Endothelial cell of umbilical vein (primary cell): ENCODE measurements around the gene ZNF644. TPM values are rescaled to one million over a fixed set of nuclear protein-coding genes. Genes with fewer than 3 reads are reported as not detected.
A peak's percentile ranks its signal among the peaks of the same experiment; 100 is the strongest.

Experiments used
- BruUV-seq: library from RNA; stranded (reverse); fragments of 400-500 nt; replicated peaks from 2 replicates; lab custom pipeline; 2021; lab: Mats Ljungman, UMichigan
- CTCF ChIA-PET: fragments of 300-600, 350-600 bp; sonication (Branson Sonifier 250); formaldehyde crosslinking; loops from one replicate; lab custom pipeline; 2021; ENCODE audit warnings: antibody characterized with exemption, inconsistent platforms; lab: Charles Lee
- POLR2A ChIA-PET: fragments of 300-600, 350-600 bp; sonication (Branson Sonifier 250); formaldehyde crosslinking; loops from one replicate; lab custom pipeline; 2021; ENCODE audit warnings: antibody characterized with exemption, inconsistent platforms; lab: Charles Lee
- DNase-seq: peaks from one replicate; pipeline ENCODE4 v3.0.0-alpha.2; 2011; ENCODE audit warnings: low read depth, low spot score
- FAIRE-seq: peaks from 2 replicates; lab custom pipeline; 2011; peaks lifted over from hg19 to GRCh38; lab: Jason Lieb, UNC
- H2AFZ ChIP-seq: 2 replicates; pipeline ENCODE4 v1.6.0; 2012; ENCODE audit warnings: low read depth, low read length, control low read depth, inconsistent platforms
- H3K27ac ChIP-seq: 2 replicates; pipeline ENCODE4 v1.5.1; 2011; ENCODE audit warnings: low read depth, mild to moderate bottlenecking, control low read depth, low read length, moderate library complexity; ENCODE audit not compliant: insufficient read depth
- H3K27me3 ChIP-seq, 2 experiments: 2 replicates each; pipeline versions ENCODE4 v1.6.0 to v1.6.1; 2011; ENCODE audit warnings: low read length in 2 of 2, mixed read lengths in 1 of 2; ENCODE audit not compliant: control insufficient read depth in 2 of 2, insufficient read depth in 2 of 2
- H3K36me3 ChIP-seq, 2 experiments: 2 replicates in 1 of 2; 3 replicates in 1 of 2; pipeline ENCODE4 v1.5.1; 2011; ENCODE audit warnings: low read length in 2 of 2, mild to moderate bottlenecking in 1 of 2, moderate library complexity in 1 of 2; ENCODE audit not compliant: control insufficient read depth in 2 of 2, insufficient read depth in 2 of 2; ENCODE audit errors: extremely low read depth in 1 of 2
- H3K4me1 ChIP-seq: 3 replicates; pipeline ENCODE4 v1.5.1; 2011; ENCODE audit warnings: mild to moderate bottlenecking, low read length; ENCODE audit not compliant: control insufficient read depth, insufficient read depth; ENCODE audit errors: extremely low read depth
- H3K4me2 ChIP-seq: 2 replicates; pipeline ENCODE4 v1.6.1; 2011; ENCODE audit warnings: low read length, control low read depth, mixed read lengths; ENCODE audit not compliant: insufficient read depth
- H3K4me3 ChIP-seq, 3 experiments: fragments of 200-600 bp in 1 of 3; sonication (generic), shearing (Covaris generic) in 1 of 3; replicated peaks in 1 of 3; 2 replicates each; pipeline ENCODE4 v1.5.1; 2011 to 2016; ENCODE audit warnings: control low read depth in 3 of 3, low read length in 3 of 3, mild to moderate bottlenecking in 2 of 3, inconsistent platforms in 1 of 3, low read depth in 1 of 3, moderate library complexity in 1 of 3; ENCODE audit not compliant: insufficient read depth in 1 of 3
- H3K79me2 ChIP-seq: 2 replicates; pipeline ENCODE4 v1.6.0; 2012; ENCODE audit warnings: low read length, inconsistent platforms; ENCODE audit not compliant: control insufficient read depth, insufficient read depth
- H3K9ac ChIP-seq: replicated peaks from 2 replicates; pipeline ENCODE3; 2011; ENCODE audit warnings: low read length, control low read depth; ENCODE audit not compliant: insufficient read depth; ENCODE audit errors: extremely low read depth
- H3K9me1 ChIP-seq: replicated peaks from 3 replicates; pipeline ENCODE4 v1.6.0; 2011; ENCODE audit warnings: mild to moderate bottlenecking, low read length; ENCODE audit not compliant: control insufficient read depth, insufficient read depth; ENCODE audit errors: extremely low read depth
- H3K9me3 ChIP-seq: replicated peaks from 2 replicates; pipeline ENCODE4 v1.5.1; 2012; ENCODE audit warnings: low read length, inconsistent platforms; ENCODE audit not compliant: control insufficient read depth, insufficient read depth
- H4K20me1 ChIP-seq: replicated peaks from 2 replicates; pipeline ENCODE3; 2011; ENCODE audit warnings: mild to moderate bottlenecking, low read length; ENCODE audit not compliant: control insufficient read depth, insufficient read depth; ENCODE audit errors: extremely low read depth
- CTCF ChIP-seq, 2 donors: IDR thresholded peaks; 1 replicate in 1 of 2; 2 replicates in 1 of 2; pipeline ENCODE4 v1.5.1; 2011; ENCODE audit warnings: low read length in 2 of 2, mild to moderate bottlenecking in 2 of 2, moderate library complexity in 2 of 2, control low read depth in 1 of 2, inconsistent platforms in 1 of 2, low read depth in 1 of 2; ENCODE audit not compliant: insufficient read depth in 1 of 2; ENCODE audit errors: extremely low read depth in 1 of 2
- EZH2 ChIP-seq: IDR thresholded peaks from 2 replicates; pipeline ENCODE4 v1.6.1; 2012; ENCODE audit warnings: borderline replicate concordance, low read depth, mild to moderate bottlenecking, moderate library complexity, low read length, inconsistent platforms; ENCODE audit not compliant: severe bottlenecking
- FOS ChIP-seq: IDR thresholded peaks from 2 replicates; pipeline ENCODE4 v1.6.1; 2011; ENCODE audit warnings: mild to moderate bottlenecking, low read length, moderate library complexity, borderline replicate concordance; ENCODE audit not compliant: insufficient read depth
- GATA2 ChIP-seq: IDR thresholded peaks from 2 replicates; pipeline ENCODE4 v1.7.0; 2011; ENCODE audit warnings: low read depth, mild to moderate bottlenecking, moderate library complexity, mixed read lengths, low read length; ENCODE audit not compliant: insufficient read length, insufficient read depth
- JUN ChIP-seq: IDR thresholded peaks from 2 replicates; pipeline ENCODE4 v1.6.1; 2011; ENCODE audit warnings: borderline replicate concordance, low read depth; ENCODE audit not compliant: insufficient read length, insufficient read depth
- MAX ChIP-seq: IDR thresholded peaks from 2 replicates; pipeline ENCODE4 v1.6.1; 2011; ENCODE audit not compliant: insufficient read depth, insufficient read length
- MYC ChIP-seq: IDR thresholded peaks from one replicate; pipeline ENCODE4 v1.6.1; 2011; ENCODE audit warnings: mild to moderate bottlenecking, low read depth, low read length
- POLR2A ChIP-seq: IDR thresholded peaks from 2 replicates; pipeline ENCODE4 v1.6.1; 2012; ENCODE audit warnings: low read depth, mild to moderate bottlenecking, control low read depth, low read length
- POLR2AphosphoS5 ChIP-seq: IDR thresholded peaks from 2 replicates; pipeline ENCODE4 v1.6.1; 2012; ENCODE audit warnings: low read depth, mild to moderate bottlenecking, control low read depth, low read length, moderate library complexity; ENCODE audit not compliant: insufficient read depth
- dilution Hi-C: fragments of 300-500 bp; cut with MboI; formaldehyde crosslinking; loops from one replicate; pipeline ENCODE4 v1.15.0; 2019; ENCODE audit warnings: low sequenced_read_pairs; ENCODE audit not compliant: extremely low pct_ligation_motif_present
- intact Hi-C: fragments of 100-400 bp; cut with micrococcal nuclease; formaldehyde crosslinking; loops from one replicate; pipeline ENCODE4 v1.10.0; 2022
- polyA plus RNA-seq, 4 experiments: library from polyadenylated mRNA; depleted of rRNA in 3 of 4; stranded (reverse) in 3 of 4; unstranded in 1 of 4; fragments of >200 nt; gene quantifications; 2 replicates each; pipeline versions ENCODE4 v1.2.1 to v1.2.3, GENCODE V29; 2011 to 2012; ENCODE audit warnings: missing spikeins in 1 of 4
- total RNA-seq: library from RNA; stranded (reverse); gene quantifications from 2 replicates; pipeline ENCODE4 v1.2.3, GENCODE V29; 2021

ZNF644 gene
- total and polyA plus RNA-seq, 2 donors (not counting 3 experiments of a cell fraction or from before 2014, with no cell fraction given), result 7.2 to 47.0 TPM

- dilution Hi-C loops, result no loop called here
- Histone ChIP-seq H4K20me1 (peaks cover 8% of the 10 kb centered on the region), H3K36me3 (no peaks in the 10 kb centered on the region), H3K27ac (no peak overlapping the region), H3K9ac (no peak overlapping the region), H3K27me3 (no peaks in the 10 kb centered on the region), H3K79me2 (peaks cover 87% of the 10 kb centered on the region), H3K9me3 (no peaks in the 10 kb centered on the region), H3K4me1 (no peaks in the 10 kb centered on the region), H3K4me3 (no peak overlapping the region), H2AFZ (no peak overlapping the region), H3K9me1 (no peaks in the 10 kb centered on the region), H3K4me2 (no peak overlapping the region)
- BruUV-seq, result no TSS peak
- FAIRE-seq (peak; percentile 12), DNase-seq (no peak)
- ChIA-PET CTCF (interaction anchor here (0.8 kb wide), 1 partner anchor 32 kb away, joined by 3 read pairs; no protein-coding TSS in a partner anchor), POLR2A (interaction anchor here (0.6 kb wide), 1 partner anchor 8 kb away, joined by 3 read pairs; no protein-coding TSS in a partner anchor)
- TF ChIP-seq MYC, result no peak
- TF ChIP-seq POLR2AphosphoS5, result no peak
- TF ChIP-seq MAX, result no peak
- no peak for TF ChIP-seq FOS
- no peak for TF ChIP-seq EZH2
- no peak for TF ChIP-seq JUN
- no peak for TF ChIP-seq CTCF (IDR thresholded peaks at IDR 0.05; ENCODE audit: extremely low read depth in 1 of 2, insufficient read depth in 1 of 2, low read depth in 1 of 2, low read length in 2 of 2)
- no peak for TF ChIP-seq GATA2
- no peak for TF ChIP-seq POLR2A
- intact Hi-C loops, result no loop called here
Observed at GRCh38 chr1:90995311-90995894, 26.4 kb downstream of the ZNF644 start.
